GM12801 (cell line): ENCODE results near the gene SH3BP2.

Source experiments
- TF ChIP-seq, protein P1 (sequence below): IDR thresholded peaks from one replicate; pipeline ENCODE4 v1.5.1; 2011; ENCODE audit warnings: control low read depth; ENCODE audit not compliant: insufficient read length; ENCODE audit errors: extremely low read depth

Gene SH3BP2

GRCh38 chr4:2768124-2768523 lies 24.8 kb upstream of the SH3BP2 start:
- TF ChIP-seq, protein P1, sequence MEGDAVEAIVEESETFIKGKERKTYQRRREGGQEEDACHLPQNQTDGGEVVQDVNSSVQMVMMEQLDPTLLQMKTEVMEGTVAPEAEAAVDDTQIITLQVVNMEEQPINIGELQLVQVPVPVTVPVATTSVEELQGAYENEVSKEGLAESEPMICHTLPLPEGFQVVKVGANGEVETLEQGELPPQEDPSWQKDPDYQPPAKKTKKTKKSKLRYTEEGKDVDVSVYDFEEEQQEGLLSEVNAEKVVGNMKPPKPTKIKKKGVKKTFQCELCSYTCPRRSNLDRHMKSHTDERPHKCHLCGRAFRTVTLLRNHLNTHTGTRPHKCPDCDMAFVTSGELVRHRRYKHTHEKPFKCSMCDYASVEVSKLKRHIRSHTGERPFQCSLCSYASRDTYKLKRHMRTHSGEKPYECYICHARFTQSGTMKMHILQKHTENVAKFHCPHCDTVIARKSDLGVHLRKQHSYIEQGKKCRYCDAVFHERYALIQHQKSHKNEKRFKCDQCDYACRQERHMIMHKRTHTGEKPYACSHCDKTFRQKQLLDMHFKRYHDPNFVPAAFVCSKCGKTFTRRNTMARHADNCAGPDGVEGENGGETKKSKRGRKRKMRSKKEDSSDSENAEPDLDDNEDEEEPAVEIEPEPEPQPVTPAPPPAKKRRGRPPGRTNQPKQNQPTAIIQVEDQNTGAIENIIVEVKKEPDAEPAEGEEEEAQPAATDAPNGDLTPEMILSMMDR = no peak

DNA sequence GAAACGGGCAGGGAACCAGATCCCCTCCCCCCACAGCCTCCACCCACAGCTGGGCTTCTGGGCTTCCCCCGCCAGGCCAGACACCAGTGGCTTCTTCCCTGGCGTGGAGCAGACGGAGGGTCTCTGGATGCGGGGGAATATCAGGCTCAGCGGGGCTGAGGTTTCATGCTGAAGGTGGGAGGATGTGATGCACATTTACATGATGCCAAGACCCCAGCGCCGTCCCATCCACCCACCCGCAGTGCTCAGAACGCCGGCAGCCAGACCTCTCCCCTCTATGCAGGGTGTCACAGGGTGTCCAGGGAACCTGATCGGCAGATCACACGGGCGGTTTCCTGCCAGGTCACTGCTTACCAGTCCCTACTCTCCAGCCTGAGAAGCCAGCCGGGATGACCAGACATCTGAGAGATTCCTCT lies 24.0 kb upstream of the SH3BP2 start:
- TF ChIP-seq, protein P1 = no peak

- TF ChIP-seq, protein P1 = no peak
Measured at GRCh38 chr4:2771264-2771663, 21.6 kb upstream of the SH3BP2 start.

DNA sequence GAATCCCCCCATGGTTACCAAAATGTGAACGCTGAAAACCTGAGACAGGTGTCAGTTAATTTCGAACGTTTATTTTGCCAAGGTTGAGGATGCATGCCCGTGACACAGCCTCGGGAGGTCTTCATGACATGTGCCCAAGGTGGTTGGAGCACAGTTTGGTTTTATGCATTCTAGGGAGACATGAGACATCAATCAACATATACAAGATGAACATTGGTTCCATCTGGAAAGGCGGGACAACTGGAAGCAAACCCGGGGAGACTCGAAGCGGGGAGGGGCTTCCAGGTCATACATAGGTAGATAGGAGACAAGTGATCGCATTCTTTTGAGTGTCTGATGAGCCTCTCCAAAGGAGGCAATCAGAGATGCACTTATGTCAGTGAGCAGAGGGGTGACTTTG lies 11.0 kb upstream of the SH3BP2 start:
- TF ChIP-seq, protein P1 = no peak

GRCh38 chr4:2783790-2784189 lies 9.1 kb upstream of the SH3BP2 start:
- TF ChIP-seq, protein P1 = no peak

- TF ChIP-seq, protein P1 = no peak
Measured at GRCh38 chr4:2785613-2786012, 7.3 kb upstream of the SH3BP2 start.

DNA sequence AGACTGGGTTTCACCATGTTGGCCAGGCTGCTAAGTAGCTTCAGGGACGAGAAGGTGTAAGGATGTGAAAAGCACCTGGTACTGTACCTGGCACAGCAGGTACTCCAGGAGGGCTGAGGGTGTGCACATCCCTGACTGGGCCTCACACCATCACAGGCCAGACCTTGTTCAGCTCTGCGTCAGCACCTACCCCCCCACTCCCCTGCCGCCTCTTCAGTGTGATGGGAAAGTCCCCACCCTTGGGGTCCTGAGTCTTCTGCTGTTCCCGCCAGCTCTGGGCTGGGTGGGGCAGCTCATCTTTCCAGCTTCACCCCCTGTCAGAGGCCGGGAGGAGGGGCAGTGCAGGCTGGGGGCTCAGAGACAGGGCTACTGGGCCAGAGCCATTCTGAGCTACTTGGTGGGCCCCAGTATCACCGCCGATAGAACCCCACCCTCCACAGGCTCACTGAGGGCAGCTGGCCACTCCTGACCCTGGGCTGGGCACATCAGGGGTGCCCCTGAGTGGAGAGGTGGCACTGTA lies 6.7 kb upstream of the SH3BP2 start:
- TF ChIP-seq, protein P1 = no peak
